Measurements from ENCODE around the gene NHLRC4. TPM values are rescaled to one million over a fixed set of nuclear protein-coding genes. Genes with fewer than 3 reads are reported as not detected.

The NHLRC4 gene, protein sequence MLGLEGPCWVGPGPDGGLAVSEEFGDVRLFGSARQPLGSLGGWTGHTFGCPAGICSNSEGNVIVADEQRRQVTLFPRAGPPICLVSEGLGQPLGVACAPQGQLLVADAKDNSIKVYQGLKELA
- total RNA-seq (2022; extraction: Qiagen RNA extraction; ENCODE audit: low read depth), result 0.11 to 0.39 TPM (median 0.21 TPM) in 5 replicates

DNA sequence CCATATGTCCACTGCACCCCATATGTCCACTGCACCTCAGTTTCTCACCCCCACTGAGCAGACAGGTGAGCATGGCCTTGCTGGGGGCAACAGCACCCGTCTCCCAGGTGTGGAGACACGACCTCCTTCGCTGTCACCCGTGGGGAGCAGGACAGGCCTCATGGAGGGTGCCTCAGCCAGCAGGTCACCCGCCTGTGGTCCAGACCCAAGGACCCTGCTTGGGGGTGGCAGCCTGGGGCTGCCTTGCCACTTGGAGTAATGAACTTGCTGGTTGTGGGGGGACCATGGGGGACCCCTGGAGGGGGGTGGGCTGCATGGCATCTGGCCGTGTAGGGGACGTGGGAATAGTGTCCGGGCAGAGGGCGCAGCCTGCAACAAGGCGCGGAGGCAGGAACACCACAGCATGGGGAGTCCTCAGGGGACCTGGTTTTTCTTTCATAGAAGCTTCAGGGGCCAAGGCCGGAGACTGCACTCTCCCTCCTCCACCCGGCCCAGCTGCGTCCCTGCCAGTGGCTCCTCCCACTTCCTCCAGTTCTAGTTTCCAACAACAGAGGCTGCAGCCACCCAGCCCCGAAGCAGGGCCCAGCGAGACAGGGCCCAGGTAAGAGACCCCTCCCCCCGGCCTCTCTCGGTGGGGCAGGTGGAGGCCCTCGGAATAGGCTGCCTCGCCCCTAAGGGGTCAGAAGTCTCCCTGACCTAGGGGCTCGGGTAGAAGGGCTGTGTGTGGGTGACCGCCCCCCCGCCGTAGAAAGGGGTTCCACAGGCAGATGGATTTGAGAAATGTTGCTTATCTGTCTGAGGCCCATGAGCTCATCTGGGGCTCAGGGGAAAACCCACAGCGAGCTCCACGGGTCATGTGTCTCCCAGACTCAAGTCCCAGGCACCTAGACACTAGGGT lies at the start of gene NHLRC4:
Gene NHLRC4 (plus strand): TSS at position 531 of the 898 bp plus-strand sequence. CDS start 1,043 bp downstream, outside the sequence.

DNA sequence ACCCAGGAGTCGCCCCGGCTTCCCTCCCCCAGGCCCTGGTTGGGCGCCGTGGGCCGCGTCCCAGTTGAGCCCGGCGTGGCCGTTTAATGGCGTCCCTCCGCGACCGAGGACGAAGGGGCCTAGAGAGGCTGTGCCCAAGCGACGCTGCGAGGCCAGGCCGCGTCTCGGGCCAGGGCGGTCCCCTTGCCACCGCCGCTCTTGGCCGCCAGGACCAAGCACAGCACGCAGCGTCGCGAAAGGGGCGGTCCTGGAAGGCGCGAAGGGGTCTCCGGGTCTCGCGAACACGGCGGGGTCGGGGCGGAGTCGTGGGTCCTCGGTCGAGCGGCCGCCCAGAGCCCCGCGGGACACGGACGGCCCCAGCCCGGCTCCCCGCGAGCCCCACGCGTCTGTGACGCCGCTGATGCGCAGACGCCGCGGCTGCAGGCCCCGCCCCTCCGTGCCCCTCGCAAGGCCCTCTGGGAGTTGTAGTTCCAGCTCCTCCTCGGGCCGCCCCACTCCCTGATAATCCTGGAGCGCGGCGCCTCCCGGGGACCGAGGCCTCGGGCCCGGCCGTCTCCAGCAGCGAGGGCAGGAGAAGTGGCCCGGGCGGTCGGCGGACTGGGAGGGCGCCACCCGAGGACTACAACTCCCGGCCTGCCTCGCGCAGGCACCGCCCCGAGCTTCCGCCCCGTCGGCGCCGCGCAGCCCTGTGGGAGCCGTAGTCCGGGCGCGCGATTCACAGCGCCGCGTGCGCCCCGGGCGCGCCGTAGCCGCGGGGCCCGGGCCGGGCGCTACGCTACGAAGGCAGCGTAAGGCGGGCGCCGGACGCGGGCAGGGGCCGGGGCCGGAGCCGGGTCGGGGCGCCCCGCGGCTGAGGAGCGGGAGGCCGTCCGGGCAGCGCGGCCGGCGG lies 39.5 kb upstream of the NHLRC4 start, which contains the start of gene CAPN15:
Gene CAPN15 (plus strand): TSS at position 698 of the 889 bp plus-strand sequence. CDS start 19,127 bp downstream, outside the sequence.

DNA sequence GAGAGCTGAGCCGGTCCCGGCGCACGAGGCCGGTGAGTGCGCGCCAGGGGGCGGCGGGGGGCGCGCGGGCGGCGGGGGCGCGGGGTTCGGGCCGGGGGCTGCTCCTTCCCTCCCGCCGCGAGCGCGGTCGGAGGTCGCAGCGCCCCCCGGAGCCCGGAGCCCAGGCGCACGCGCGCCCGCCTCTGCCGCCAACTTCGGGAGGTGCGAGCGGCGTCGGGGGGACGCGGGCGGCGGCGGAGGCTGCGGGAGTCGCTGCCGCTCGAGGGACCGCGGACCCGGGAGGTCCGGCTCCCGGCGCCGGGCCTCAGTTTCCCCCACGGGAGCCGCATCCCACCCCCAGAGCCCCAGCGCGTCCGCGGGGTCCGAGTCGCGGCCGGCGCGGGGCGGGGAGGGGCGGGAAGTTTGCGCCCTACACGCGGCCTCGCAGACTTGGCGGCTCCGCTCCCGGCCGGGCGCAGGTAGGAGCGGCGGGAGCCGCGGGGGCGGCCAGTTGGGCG lies 6.6 kb upstream of the NHLRC4 start, which contains the start of gene PRR35:
Gene PRR35 (plus strand): TSS at position 191 of the 497 bp plus-strand sequence. CDS start 2,901 bp downstream, outside the sequence.

DNA sequence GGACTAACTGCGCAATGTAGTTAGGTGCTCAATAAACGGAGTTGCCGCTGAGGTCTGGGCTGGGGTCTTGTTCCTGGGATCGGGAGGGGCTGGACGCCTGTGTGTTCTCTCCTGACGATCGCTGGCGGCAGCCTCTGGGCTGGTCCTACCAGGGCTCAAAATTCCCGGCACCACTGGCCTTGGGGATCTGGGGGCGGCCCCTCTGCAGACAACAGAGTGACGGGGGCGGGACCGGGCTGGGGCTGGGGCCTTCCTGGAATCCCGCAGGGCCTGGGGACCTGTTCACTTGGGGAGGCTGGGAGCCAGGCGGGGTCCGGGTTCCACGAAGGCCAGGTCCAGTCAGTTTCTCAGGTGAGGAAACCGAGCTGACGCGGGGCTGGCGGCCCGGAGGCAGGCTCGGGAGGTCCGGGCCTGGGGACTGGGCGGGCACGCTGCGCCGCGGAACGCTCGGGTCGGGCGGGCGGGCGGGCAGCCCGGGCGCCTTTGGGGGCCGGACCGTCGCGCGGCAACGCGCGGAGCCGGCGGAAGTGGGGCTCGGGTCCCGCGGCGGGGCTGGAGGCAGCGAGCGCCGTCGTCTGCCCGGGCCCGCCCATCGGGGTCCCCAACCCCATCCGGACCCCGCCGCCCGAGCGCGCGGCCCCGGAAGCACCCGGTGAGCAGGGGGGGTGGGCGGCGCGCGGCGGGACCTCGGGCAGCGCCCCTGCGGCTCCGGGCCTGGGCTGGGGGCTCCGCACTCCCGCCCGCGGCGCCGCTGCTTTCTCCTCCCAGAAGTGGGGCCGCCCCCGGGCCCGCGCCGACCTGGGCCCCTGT lies 2.8 kb downstream of the NHLRC4 start, which contains the start of gene PIGQ:
Gene PIGQ (plus strand): TSS at position 524 of the 810 bp plus-strand sequence. CDS start 4,107 bp downstream, outside the sequence.

DNA sequence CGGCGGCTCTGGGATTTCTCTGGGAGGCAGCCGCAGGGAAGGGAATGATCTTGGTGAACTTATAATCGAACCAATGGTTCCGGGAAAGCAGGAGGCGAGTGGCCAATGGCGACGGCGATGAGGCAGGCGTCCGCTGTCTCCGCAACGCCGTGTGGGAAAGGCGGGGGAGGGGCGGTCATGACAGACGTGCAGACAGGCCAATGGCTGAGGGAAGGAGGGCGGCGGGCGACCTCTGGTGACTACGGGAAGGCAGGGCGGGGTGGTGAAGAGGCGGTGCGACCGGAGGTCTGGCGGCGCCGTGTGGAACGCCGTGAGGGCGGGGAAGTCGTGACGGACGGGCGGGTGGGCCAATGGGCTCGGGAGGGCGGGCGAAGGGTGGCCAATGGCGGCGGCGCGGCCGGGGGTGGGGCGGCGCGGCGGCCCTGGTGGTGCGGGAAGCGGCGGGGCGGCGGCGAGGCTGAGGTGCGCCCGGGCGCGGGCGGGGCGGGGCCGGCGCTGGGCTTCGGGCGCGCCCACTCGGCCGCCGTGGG lies 22.9 kb downstream of the NHLRC4 start, which contains the start of gene RAB40C:
Gene RAB40C (plus strand): TSS at position 409 of the 530 bp plus-strand sequence. CDS start 226 bp downstream, outside the sequence.

Other genes with a start within 250 kb of the NHLRC4 start
- gene AXIN1, start 214.3 kb upstream of the NHLRC4 start, total RNA-seq (2022; extraction: Qiagen RNA extraction; ENCODE audit: low read depth), result 30.0 to 37.7 TPM (median 35.5 TPM) in 5 replicates
- 119 to 135 TPM (median 129 TPM) in 5 replicates for gene MRPL28, start 196.5 kb upstream of the NHLRC4 start, total RNA-seq (2022; extraction: Qiagen RNA extraction; ENCODE audit: low read depth)
- gene PGAP6, start 185.0 kb upstream of the NHLRC4 start, total RNA-seq (2022; extraction: Qiagen RNA extraction; ENCODE audit: low read depth), result 27.5 to 40.7 TPM (median 35.0 TPM) in 5 replicates
- 286 to 471 TPM (median 425 TPM) in 5 replicates for gene NME4, start 169.8 kb upstream of the NHLRC4 start, total RNA-seq (2022; extraction: Qiagen RNA extraction; ENCODE audit: low read depth)
- 18.8 to 30.2 TPM (median 25.3 TPM) in 5 replicates for gene DECR2, start 165.1 kb upstream of the NHLRC4 start, total RNA-seq (2022; extraction: Qiagen RNA extraction; ENCODE audit: low read depth)
- 16.4 to 22.4 TPM (median 18.8 TPM) in 5 replicates for gene RAB11FIP3, start 141.4 kb upstream of the NHLRC4 start, total RNA-seq (2022; extraction: Qiagen RNA extraction; ENCODE audit: low read depth)
- gene CAPN15, start 39.3 kb upstream of the NHLRC4 start, total RNA-seq (2022; extraction: Qiagen RNA extraction; ENCODE audit: low read depth), result 41.1 to 84.0 TPM (median 73.2 TPM) in 5 replicates
- 0.06 to 0.18 TPM (median 0.13 TPM) in 5 replicates for gene PRR35, start 6.6 kb upstream of the NHLRC4 start, total RNA-seq (2022; extraction: Qiagen RNA extraction; ENCODE audit: low read depth)
- gene PIGQ, start 3.0 kb downstream of the NHLRC4 start, total RNA-seq (2022; extraction: Qiagen RNA extraction; ENCODE audit: low read depth), result 25.3 to 44.0 TPM (median 34.0 TPM) in 5 replicates
- 10.7 to 19.4 TPM (median 17.7 TPM) in 5 replicates for gene RAB40C, start 23.1 kb downstream of the NHLRC4 start, total RNA-seq (2022; extraction: Qiagen RNA extraction; ENCODE audit: low read depth)
- 0.10 to 0.23 TPM (median 0.13 TPM) in 5 replicates for gene WFIKKN1, start 64.0 kb downstream of the NHLRC4 start, total RNA-seq (2022; extraction: Qiagen RNA extraction; ENCODE audit: low read depth)
- 85.3 to 150 TPM (median 144 TPM) in 5 replicates for gene METTL26, start 69.3 kb downstream of the NHLRC4 start, total RNA-seq (2022; extraction: Qiagen RNA extraction; ENCODE audit: low read depth)
- gene MCRIP2, start 74.8 kb downstream of the NHLRC4 start, total RNA-seq (2022; extraction: Qiagen RNA extraction; ENCODE audit: low read depth), result 21.2 to 49.7 TPM (median 47.2 TPM) in 5 replicates
- 16.6 to 34.6 TPM (median 27.1 TPM) in 5 replicates for gene WDR90, start 82.4 kb downstream of the NHLRC4 start, total RNA-seq (2022; extraction: Qiagen RNA extraction; ENCODE audit: low read depth)
- 59.7 to 96.5 TPM (median 84.1 TPM) in 5 replicates for gene RHOT2, start 101.1 kb downstream of the NHLRC4 start, total RNA-seq (2022; extraction: Qiagen RNA extraction; ENCODE audit: low read depth)
- 0.67 to 1.7 TPM (median 1.4 TPM) in 5 replicates for gene RHBDL1, start 108.7 kb downstream of the NHLRC4 start, total RNA-seq (2022; extraction: Qiagen RNA extraction; ENCODE audit: low read depth)
- 83.4 to 138 TPM (median 123 TPM) in 5 replicates for gene STUB1, start 113.4 kb downstream of the NHLRC4 start, total RNA-seq (2022; extraction: Qiagen RNA extraction; ENCODE audit: low read depth)
- gene JMJD8, start 117.3 kb downstream of the NHLRC4 start, total RNA-seq (2022; extraction: Qiagen RNA extraction; ENCODE audit: low read depth), result 63.7 to 86.1 TPM (median 79.3 TPM) in 5 replicates
- 3.9 to 6.4 TPM (median 5.5 TPM) in 5 replicates for gene WDR24, start 123.4 kb downstream of the NHLRC4 start, total RNA-seq (2022; extraction: Qiagen RNA extraction; ENCODE audit: low read depth)
- 1.7 to 3.4 TPM (median 2.9 TPM) in 5 replicates for gene FBXL16, start 138.8 kb downstream of the NHLRC4 start, total RNA-seq (2022; extraction: Qiagen RNA extraction; ENCODE audit: low read depth)
- gene METRN, start 148.1 kb downstream of the NHLRC4 start, total RNA-seq (2022; extraction: Qiagen RNA extraction; ENCODE audit: low read depth), result 63.5 to 222 TPM (median 177 TPM) in 5 replicates
- gene ANTKMT, start 154.1 kb downstream of the NHLRC4 start, total RNA-seq (2022; extraction: Qiagen RNA extraction; ENCODE audit: low read depth), result 33.9 to 70.7 TPM (median 53.2 TPM) in 5 replicates
- 3.1 to 6.6 TPM (median 5.5 TPM) in 5 replicates for gene CCDC78, start 159.4 kb downstream of the NHLRC4 start, total RNA-seq (2022; extraction: Qiagen RNA extraction; ENCODE audit: low read depth)
- 12.8 to 21.7 TPM (median 16.8 TPM) in 5 replicates for gene HAGHL, start 160.1 kb downstream of the NHLRC4 start, total RNA-seq (2022; extraction: Qiagen RNA extraction; ENCODE audit: low read depth)
- gene CIAO3, start 174.0 kb downstream of the NHLRC4 start, total RNA-seq (2022; extraction: Qiagen RNA extraction; ENCODE audit: low read depth), result 15.1 to 23.9 TPM (median 21.0 TPM) in 5 replicates
- gene MSLN, start 193.7 kb downstream of the NHLRC4 start, total RNA-seq (2022; extraction: Qiagen RNA extraction; ENCODE audit: low read depth), result 1.7 to 3.1 TPM (median 2.4 TPM) in 5 replicates
- 33.4 to 55.9 TPM (median 54.0 TPM) in 5 replicates for gene RPUSD1, start 221.4 kb downstream of the NHLRC4 start, total RNA-seq (2022; extraction: Qiagen RNA extraction; ENCODE audit: low read depth)
- gene CHTF18, start 221.6 kb downstream of the NHLRC4 start, total RNA-seq (2022; extraction: Qiagen RNA extraction; ENCODE audit: low read depth), result 13.7 to 28.0 TPM (median 26.4 TPM) in 5 replicates
- gene GNG13, start 233.7 kb downstream of the NHLRC4 start, total RNA-seq (2022; extraction: Qiagen RNA extraction; ENCODE audit: low read depth), result not detected in 5 replicates